Smooth muscle cell (in vitro differentiated cells): ENCODE results near the gene ELAVL1. TPM values are rescaled to one million over a fixed set of nuclear protein-coding genes. Genes with fewer than 3 reads are reported as not detected.
"Not testable (repeated sequence)": the region's sequence is repeated elsewhere in the genome, so short reads cannot be mapped to it uniquely, and the experiment has no call there.

Experiments
- DNase-seq: peaks from one replicate; lab custom pipeline; 2025; ENCODE audit not compliant: unreplicated experiment; lab: John Stamatoyannopoulos, UW
- H2AFZ ChIP-seq: fragments of 200-600 bp; sonication (generic); 2 replicates; pipeline ENCODE4 v1.6.0; 2016; ENCODE audit warnings: antibody characterized with exemption, low read depth, mild to moderate bottlenecking
- H3F3A ChIP-seq: fragments of 200-600 bp; sonication (generic); 2 replicates; pipeline ENCODE4 v1.6.0; 2017; ENCODE audit warnings: antibody characterized with exemption, low read depth
- H3K27ac ChIP-seq: fragments of 200-600 bp; sonication (generic); 2 replicates; pipeline ENCODE4 v1.5.1; 2016; ENCODE audit warnings: low read depth, mild to moderate bottlenecking
- H3K27me3 ChIP-seq: fragments of 200-600 bp; sonication (generic); 2 replicates; pipeline ENCODE4 v1.6.1; 2016; ENCODE audit warnings: low read depth, mild to moderate bottlenecking
- H3K36me3 ChIP-seq: fragments of 200-600 bp; sonication (generic); 2 replicates; pipeline ENCODE4 v1.5.1; 2016; ENCODE audit warnings: low read depth
- H3K4me1 ChIP-seq: fragments of 200-600 bp; sonication (generic); 2 replicates; pipeline ENCODE4 v1.5.1; 2016; ENCODE audit warnings: low read depth
- H3K4me2 ChIP-seq: fragments of 200-600 bp; sonication (generic); 2 replicates; pipeline ENCODE4 v1.6.0; 2016; ENCODE audit warnings: mild to moderate bottlenecking
- H3K4me3 ChIP-seq: fragments of 200-600 bp; sonication (generic); 2 replicates; pipeline ENCODE4 v1.5.1; 2016; ENCODE audit warnings: mild to moderate bottlenecking
- H3K79me2 ChIP-seq: fragments of 200-600 bp; sonication (generic); 2 replicates; pipeline ENCODE4 v1.6.0; 2016; ENCODE audit warnings: low read depth, mild to moderate bottlenecking
- H3K9ac ChIP-seq: fragments of 200-600 bp; sonication (generic); 2 replicates; pipeline ENCODE4 v1.6.0; 2016; ENCODE audit warnings: low read depth
- H3K9me3 ChIP-seq: fragments of 200-600 bp; sonication (generic); replicated peaks from 2 replicates; pipeline ENCODE4 v1.5.1; 2016; ENCODE audit warnings: low read depth
- H4K20me1 ChIP-seq: fragments of 200-600 bp; sonication (generic); 2 replicates; pipeline ENCODE4 v1.6.0; 2016; ENCODE audit warnings: low read depth
- CTCF ChIP-seq: fragments of 200-600 bp; sonication (generic); IDR thresholded peaks from 2 replicates; pipeline ENCODE4 v1.5.1; 2017; ENCODE audit warnings: borderline replicate concordance, mild to moderate bottlenecking, antibody characterized with exemption; ENCODE audit not compliant: insufficient read depth, poor library complexity, severe bottlenecking
- WGBS: methylation state at CpG from one replicate; pipeline ENCODE4 v1.1.7; 2016; ENCODE audit warnings: low lambda C conversion rate; 5-methylcytosine and 5-hydroxymethylcytosine counted together
- polyA plus RNA-seq: library from polyadenylated mRNA; unstranded; fragments of >200 nt; fragmentation: Nextera tagmentation; extraction: Ambion mirVana; gene quantifications from 2 replicates; pipeline ENCODE4 v1.2.1, GENCODE V29; 2016
- total RNA-seq: library from RNA; depleted of rRNA; stranded (reverse); fragments of >200 nt; gene quantifications from 2 replicates; pipeline ENCODE4 v1.2.3, GENCODE V29; 2014

Gene ELAVL1
- total and polyA plus RNA-seq, 2 experiments from 2014 or later, result 47.9 to 90.7 TPM

- Histone ChIP-seq H3K9ac (peak within 1 kb of the TSS; percentile 48), H3K4me3 (peak within 1 kb of the TSS; percentile 94), H3K27me3 (no peaks in the 10 kb centered on the region), H4K20me1 (peaks cover 10% of the 10 kb centered on the region), H3K36me3 (no peaks in the 10 kb centered on the region), H2AFZ (peak within 1 kb of the TSS; percentile 34), H3K4me1 (peaks cover 15% of the 10 kb centered on the region), H3K9me3 (no peaks in the 10 kb centered on the region), H3F3A (peaks cover 7% of the 10 kb centered on the region), H3K79me2 (no peaks in the 10 kb centered on the region), H3K4me2 (peak within 1 kb of the TSS; percentile 89), H3K27ac (peak within 1 kb of the TSS; percentile 56)
- peak; percentile 12 for TF ChIP-seq CTCF
- WGBS, result 19% methylated on average over 61 of the region's 62 CpGs
- peak; percentile 99 for DNase-seq
Measured at GRCh38 chr19:7919610-7920518, 85.6 kb downstream of the ELAVL1 start, which contains the start of gene SNAPC2. SNAPC2 (plus strand) TSS chr19:7920338; CDS start chr19:7920367, 29 bp downstream.

- 92% methylated on average over 36 of the region's 42 CpGs for WGBS
- Histone ChIP-seq H3K4me3 (no peak overlapping the region), H3K36me3 (no peaks in the 10 kb centered on the region), H3K9me3 (no peaks in the 10 kb centered on the region), H2AFZ (no peak overlapping the region), H3K79me2 (no peaks in the 10 kb centered on the region), H3K27me3 (no peaks in the 10 kb centered on the region), H3K4me2 (peak overlapping the region; percentile 98), H3K27ac (no peak overlapping the region), H4K20me1 (peaks cover 6% of the 10 kb centered on the region), H3F3A (peaks cover 7% of the 10 kb centered on the region), H3K9ac (no peak overlapping the region), H3K4me1 (peaks cover 15% of the 10 kb centered on the region)
- no peak for TF ChIP-seq CTCF
- DNase-seq, result no peak
Measured at GRCh38 chr19:7918615-7919421, 86.6 kb downstream of the ELAVL1 start.

- not testable (repeated sequence) for DNase-seq, H3K36me3 ChIP-seq, H3K9me3 ChIP-seq, H3K27me3 ChIP-seq, H3F3A ChIP-seq, H3K27ac ChIP-seq, H4K20me1 ChIP-seq, H3K9ac ChIP-seq, H3K79me2 ChIP-seq
- peak overlapping the region; percentile 75 for H2AFZ ChIP-seq
- peaks cover 15% of the 10 kb centered on the region for H3K4me1 ChIP-seq
- H3K4me3 ChIP-seq, result peak overlapping the region; percentile 60
- 38% methylated on average over 29 of the region's 29 CpGs for WGBS
- peak overlapping the region; percentile 98 for H3K4me2 ChIP-seq
Measured at GRCh38 chr19:7918062-7918614, 87.3 kb downstream of the ELAVL1 start.
